Activated gamma-delta T cell treated with Interleukin-2 at 50 U/mL for 16 hours (primary cell): ENCODE measurements around the gene TANGO2.

Experiments used
- DNase-seq: peaks from one replicate; pipeline ENCODE4 v3.0.0-alpha.2; 2020

TANGO2 gene

DNA sequence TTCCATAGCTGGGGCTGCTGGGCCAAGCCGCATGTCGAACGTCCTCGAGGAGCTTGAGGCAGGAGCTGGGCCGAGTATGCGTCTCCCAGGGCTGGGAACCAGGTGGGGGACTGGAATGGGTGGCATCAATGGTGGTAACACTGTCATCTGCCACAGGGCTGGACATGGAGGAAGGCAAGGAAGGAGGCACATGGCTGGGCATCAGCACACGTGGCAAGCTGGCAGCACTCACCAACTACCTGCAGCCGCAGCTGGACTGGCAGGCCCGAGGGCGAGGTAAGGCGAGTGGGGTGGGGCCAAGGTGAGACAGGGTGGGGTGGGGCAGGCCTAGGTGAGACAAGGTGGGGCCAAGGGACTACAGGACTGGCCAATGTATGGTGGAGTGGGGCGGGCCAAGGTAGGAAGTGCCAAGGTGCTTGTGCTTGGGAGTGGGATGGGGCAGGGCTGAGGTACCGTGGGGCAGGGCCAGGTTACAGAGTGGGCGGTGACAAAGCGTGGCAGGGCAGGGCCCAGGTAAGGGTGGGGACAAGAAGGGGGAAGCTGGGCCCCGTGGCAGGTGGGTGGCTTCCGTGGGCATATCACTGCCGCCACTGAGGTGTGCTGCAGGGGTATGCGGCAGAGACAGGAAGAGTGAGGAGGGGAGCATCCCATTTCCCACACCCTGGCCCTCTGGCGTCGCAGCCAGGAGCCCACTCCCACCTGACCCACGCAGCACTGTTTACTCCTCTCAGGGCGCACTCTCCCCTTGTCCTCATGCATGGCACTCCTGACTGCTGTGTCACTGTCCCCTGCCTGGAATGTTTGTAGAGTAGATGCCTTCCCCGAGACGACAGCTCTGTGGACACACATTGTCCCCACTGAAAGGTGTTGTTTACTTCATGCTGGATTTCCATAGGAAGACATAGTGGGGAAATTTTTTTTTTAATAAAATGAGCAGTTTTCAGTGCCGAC lies 31.7 kb downstream of the TANGO2 start:
- no peak for DNase-seq

DNA sequence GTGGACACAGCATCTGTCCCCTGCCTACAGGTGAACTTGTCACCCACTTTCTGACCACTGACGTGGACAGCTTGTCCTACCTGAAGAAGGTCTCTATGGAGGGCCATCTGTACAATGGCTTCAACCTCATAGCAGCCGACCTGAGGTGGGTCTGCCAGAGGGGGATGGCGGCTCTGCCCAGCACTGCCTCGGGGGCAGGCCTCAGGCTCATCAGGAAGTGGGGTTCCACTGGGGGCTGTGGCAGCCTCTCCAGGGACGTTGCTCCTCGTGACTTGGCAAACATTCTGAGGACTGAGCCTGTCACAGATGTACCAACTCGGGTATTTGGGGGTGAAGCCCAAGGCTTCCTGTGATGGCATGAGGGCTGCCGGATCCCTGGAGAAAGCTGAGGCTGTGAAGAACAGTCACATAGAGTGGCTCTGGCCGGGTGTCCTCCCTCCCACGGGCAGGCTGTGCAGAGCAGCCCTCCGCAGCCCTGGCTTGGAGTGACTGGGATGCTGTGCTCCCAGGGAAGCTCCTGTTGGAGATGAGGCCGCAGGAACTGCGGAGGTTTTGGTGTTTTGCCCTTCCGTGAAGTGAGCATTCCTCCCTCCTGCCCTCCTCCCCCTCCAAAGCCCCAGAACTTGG lies 32.6 kb downstream of the TANGO2 start:
- no peak for DNase-seq

DNA sequence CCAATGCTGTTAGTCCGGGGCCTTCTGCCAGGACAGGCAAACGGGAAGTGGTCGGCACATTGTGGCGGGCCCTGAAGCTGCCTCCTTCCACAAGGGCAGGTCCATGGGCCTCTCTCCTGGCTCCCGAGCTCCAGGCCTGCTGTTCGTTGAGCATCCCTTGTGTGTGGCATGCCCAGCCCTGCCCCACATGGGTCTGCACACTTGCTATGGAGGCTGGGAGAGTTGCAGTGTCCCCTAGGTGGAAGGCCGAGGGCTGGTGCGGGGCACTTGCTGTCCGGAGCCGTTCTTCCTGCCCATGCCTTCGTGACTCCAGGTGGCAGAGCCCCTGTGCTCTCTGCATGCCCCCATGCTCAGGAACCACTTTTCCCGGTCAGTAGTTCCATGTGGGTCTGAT lies 33.1 kb downstream of the TANGO2 start:
- DNase-seq = no peak

DNA sequence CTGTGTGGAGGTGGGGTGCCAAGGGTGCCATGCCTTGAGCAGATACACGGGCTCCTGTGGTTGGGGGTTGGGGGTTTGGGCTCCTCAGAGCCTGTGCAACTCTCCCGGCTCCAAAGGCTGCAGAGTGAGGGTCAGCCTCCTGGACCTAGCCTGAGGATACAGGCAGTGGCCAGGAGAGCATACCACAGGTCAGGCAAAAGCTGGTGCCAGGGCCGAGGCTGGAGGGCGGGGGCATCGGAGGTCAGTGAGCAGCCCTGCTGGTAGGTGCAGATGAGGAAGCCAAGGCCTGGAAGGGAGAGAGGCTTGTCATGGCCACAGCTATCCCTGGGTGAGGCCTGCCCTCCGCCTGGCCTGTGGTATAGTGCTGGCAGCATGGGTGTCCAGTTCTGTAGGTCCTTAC lies 33.6 kb downstream of the TANGO2 start:
- DNase-seq = no peak

DNA sequence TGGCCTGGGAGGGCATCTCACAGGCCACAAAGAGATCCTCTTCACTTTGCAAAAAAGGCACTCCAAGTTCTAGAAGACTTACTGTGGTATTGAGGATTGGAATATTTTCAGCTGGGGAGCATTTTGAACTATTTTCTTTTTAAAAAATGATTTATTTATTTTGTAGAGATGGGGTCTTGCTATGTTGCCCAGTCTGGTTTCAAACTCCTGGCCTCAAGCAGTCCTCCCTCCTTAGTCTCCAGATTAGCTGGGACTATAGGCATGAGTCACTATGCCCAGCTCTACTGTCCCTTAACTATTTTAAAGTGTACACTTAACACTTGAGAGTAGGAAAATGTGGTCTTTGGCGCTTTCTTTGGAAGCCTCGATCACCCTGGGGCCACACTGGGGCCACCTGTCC lies 34.2 kb downstream of the TANGO2 start:
- no peak for DNase-seq

DNA sequence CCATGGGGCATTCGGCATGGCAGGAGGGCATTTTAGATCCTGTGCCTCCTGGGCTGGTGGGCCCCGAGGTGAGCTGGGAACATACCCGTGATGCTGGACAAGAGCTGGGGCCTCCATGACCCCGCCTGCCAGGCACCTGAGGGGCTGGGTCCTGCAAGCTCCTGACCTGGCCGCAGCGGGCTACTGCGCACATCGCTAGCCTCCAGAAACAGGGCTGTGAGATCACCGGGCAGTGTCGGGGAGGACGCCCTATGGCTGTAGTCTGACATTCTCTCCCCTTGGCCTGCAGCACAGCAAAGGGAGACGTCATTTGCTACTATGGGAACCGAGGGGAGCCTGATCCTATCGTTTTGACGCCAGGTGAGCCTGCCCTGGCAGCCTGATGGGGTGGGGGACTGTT lies 34.7 kb downstream of the TANGO2 start:
- no peak for DNase-seq

DNA sequence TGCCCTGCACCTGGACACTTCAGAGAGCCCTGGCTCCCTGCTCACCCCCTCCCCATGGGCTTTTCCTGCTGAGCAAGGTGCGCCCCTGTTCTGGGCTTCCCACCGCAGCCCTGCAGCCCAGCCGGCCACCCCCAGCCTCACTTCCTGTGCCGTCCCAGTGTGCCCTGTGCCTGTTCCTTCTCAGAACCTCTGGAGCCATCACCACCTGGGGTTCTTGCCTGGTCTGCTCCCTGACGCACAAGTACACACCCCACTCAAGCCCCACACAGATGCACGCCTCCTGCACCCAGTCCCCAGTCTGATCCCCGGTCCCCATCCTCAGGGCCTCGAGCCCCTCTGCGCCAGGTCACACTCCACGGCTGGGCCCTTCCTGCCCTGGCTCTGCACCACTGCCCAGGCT lies 35.3 kb downstream of the TANGO2 start:
- DNase-seq = no peak

DNA sequence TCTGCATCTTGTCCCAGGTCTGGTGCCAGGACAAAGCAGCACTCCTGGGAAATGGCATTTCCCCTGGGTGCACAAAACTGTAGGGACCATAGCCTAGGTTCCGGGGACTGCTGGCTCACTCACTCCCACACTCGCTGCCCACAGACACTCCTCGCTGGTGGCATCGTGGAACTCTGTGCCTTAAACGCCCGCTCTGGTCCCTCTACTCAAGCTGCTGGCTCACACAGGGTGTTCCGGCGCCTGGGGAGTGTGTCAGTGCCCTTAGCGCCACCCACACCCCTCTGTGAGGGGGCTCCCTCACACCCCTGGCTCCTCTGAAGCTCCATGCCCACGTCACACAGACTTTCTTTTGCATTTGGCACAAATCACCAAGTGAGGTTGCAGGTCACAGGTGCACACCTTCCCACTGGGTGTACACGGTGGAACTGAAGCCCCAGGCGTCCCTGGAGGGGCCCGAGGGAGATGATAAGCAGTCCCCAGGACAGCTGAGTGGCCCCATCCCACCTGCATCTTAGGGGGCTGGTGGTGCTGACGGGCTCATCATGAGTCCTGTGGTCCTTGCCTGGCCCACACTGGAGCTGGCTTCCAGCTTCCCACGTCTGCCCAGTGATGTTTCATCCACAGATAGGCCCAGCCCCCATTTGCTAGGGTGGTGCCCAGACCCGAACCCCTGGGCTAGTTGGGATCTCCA lies 35.9 kb downstream of the TANGO2 start:
- no peak for DNase-seq

DNA sequence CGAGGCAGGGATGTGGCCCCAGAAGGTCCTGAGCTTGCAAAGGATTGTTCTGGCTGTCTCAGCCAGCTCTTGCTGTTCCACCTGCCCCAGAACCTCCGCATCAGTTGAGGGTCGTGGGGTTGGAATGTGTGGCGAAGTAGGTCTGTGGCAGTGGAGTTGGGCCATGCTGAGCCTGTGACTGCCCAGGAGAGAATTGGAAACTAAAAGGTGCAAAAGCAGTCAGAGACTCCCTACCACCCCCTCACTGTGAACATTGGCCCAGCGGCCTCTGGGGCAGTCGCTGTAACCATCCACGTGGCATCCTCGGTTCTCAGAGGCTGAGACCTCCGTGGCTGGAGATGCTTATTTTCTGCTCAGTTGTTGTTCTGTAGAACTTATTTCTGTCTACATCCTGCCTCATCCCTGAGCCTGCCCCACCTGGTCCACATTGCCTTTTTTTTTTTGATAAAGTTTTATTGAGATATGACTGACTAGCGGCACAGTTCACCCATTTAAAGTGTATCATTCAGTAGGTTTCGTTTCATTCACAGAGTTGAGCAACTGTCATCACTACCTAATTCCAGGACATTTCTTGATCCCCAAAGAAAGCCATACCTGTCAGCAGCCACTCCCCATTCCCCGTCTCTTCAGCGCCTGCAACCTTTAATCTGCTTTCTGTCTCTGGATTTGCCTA lies 36.8 kb downstream of the TANGO2 start:
- DNase-seq = no peak

DNA sequence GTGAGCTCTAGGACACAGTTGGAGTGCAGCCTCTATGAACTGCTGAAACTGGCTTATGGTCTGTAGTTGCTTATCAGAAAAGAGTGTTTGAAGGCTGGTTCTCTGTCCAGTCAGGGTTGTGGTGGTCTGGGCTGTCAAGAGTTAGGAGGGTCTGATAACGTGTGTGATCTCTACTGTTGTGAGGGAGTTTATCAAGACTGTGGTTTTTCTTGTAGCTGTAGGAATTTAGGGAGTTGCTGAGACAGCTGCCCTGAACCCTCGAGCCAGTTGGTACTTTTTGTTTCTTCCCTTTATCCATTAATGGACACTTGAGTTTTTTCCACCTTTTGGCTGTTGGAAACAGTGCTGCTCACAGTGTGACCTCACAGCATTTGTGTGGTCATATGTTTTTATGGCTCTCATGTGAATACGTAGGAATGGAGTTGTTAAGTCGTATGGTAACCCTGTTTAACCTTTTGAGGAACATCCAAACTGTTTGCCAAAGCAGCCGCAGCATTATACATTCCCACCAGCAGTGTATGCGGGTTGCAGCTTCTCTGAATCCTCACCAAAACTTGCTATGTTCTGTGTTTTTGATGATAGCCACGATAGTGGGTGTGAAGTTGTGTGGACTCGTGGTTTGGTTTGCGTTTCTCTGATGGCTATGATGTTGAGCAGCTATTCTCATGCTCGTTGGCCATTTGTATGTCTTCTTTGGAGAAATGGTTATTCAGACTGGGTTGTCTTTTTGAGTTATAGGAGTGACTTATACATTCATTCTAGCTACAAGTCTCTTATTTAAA lies 38.3 kb downstream of the TANGO2 start:
- no peak for DNase-seq

DNA sequence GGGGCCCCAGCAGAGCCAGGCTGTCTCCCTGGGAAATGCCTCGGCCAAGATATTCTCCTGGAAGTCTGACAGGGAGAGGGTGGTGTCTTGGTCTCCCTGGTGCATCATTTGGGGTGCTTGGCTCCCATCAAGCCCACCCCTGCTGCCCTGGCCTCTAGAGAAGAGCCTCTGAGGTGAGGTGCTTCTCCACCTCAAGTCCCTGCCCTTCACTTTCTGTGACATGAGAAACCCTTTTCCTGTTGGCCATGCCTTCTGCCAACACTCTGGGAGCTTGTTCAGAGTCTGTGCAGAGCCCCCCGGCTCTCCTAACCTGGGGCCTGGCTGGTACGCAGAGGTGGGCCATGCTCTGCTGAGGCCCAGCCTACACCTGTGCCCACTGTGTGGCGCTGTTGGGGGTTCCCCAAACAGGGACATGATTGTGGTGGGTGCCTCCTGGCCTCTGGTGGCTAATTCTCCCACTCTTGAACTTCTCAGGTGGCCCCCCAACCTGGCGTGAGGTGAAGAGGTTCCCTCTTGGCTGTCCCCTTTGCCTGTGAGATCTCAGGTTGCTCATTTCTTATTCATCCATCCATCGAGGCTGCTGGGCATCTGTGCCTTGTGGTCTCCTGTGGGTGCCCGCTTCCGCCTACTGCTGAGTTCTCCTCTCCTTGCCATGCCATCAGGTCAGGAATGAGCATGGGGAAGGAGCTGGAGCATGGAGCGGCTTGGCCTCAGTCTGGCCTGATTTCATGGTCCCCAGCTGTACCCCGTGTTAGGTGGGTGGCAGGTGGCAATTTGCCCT lies 40.0 kb downstream of the TANGO2 start:
- DNase-seq = no peak

DNA sequence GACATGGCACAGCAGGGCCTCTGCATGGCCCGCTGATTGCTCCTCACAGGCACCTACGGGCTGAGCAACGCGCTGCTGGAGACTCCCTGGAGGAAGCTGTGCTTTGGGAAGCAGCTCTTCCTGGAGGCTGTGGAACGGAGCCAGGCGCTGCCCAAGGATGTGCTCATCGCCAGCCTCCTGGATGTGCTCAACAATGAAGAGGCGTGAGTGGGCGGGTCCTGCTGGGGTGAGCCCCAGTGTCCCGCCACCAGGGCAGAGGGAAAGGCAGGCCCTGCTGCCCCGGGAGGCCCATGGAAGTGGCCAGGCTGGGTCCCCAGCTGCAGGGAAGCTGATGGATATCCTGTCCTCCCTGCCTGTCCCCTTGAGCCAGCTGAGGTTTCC lies 40.6 kb downstream of the TANGO2 start:
- no peak for DNase-seq

DNA sequence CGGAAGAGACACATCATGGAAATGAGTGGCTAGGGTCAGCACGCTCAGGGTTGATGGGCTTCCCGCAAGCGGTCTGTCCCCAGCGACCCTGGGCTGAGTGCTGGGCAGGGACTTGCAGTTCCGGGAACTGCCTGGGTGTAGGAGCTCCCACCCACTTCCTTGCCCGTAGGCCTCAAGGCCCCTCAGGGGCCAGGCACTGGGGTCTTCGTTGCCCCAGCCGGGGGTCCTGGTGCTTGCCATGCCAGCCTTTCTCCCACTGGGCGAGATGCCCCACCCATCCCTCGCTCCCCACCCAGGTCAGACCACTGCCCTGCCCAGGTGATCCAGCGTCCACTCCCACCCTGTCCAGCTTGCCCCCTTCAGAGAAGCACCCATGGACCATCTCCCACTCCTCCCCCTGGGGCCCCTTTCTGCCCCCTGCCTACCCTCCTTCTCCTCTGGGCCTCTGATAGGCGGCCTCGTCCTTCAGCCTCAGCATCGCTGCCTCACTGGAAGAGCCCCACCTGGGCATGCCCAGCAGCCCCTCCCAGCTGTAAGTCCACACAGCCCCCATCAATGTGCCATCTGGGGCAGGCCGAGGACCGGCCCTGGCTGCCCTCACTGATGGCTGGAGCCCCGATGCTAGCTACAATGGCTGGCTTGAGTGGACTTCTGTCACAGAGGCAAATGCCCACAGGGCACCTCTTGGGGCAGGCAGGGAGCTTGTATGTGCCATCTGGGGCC lies 41.3 kb downstream of the TANGO2 start:
- no peak for DNase-seq

DNA sequence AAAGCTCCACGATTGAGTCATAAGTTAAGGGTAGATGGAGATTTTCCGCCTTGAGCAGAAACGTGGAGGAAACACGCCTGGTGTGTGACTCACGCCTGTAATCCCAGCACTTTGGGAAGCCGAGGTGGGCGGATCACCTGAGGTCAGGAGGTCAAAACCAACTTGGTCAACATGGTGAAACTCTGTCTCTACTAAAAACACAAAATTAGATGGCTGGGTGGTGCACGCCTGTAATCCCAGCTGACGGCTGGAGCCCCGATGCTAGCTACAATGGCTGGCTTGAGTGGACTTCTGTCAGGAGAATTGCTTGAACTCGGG lies 41.8 kb downstream of the TANGO2 start:
- DNase-seq = no peak

DNA sequence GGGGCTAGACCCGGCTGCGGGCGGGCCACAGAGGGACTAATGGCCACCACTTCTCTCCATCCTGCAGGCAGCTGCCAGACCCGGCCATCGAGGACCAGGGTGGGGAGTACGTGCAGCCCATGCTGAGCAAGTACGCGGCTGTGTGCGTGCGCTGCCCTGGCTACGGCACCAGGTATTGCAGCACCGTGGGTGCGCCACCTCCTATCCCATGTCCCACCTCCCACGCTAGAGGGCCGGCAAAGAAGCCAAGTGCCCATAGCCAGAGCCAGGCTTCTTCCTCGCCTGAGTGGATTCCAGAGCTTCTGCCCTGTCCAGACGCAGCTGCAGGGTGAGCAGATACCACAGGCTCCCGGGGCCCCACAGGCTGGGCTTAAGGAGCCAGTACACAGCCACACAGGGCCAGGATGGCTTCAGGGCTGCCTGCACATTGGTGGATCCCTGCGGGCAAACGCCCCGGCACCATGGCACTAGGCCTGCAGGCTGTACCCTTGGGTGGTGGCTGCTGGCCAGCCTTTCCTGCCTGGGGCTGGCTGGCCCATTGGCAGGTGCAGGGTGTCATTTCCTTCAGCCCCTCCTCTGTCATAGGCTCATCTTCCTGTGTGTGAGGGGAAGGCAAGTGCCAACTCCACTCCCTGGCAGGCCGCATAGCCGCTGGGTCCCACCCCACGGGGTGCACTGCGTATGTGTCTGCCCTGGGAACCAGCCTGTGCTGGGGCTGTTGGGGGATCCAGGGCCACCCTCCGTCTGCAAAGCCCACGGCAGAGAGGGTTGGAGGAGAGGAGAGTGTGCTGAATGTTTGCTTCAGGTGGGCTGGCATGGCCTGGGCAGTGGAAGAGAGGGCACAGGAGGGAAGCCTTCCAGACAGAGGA lies 42.6 kb downstream of the TANGO2 start:
- no peak for DNase-seq

DNA sequence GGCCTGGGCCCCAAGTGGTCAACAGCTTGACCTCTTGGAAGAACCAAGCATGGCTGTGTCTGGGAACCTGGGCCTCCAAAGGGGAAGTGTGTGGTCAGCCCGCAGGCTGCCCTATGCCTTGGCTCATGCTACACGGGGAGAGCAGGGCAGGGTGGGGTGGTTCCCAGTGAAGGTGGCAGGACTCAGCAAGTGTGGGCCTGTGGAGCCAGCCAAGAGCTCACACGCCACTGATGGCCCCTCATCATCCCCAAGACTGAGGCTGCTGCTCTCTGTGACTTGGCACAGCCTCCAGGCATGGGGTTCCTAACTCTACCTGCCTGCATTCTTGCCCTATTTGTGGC lies 43.2 kb downstream of the TANGO2 start:
- DNase-seq = no peak

DNA sequence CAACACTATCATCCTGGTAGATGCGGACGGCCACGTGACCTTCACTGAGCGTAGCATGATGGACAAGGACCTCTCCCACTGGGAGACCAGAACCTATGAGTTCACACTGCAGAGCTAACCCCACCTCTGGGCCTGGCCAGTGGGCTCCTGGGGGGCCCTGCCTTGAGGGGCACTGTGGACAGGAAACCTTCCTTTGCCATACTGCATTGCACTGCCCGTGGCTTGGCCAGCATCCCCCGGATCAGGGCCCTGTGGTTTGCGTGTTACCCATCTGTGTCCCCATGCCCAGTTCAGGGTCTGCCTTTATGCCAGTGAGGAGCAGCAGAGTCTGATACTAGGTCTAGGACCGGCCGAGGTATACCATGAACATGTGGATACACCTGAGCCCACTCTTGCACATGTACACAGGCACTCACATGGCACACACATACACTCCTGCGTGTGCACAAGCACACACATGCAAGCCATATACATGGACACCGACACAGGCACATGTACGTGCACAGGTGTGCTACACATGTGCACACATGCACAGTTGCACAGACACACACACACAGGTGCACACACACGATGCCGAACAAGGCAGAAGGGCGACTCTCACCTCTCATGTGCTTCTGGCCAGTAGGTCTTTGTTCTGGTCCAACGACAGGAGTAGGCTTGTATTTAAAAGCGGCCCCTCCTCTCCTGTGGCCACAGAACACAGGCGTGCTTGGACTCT lies 43.8 kb downstream of the TANGO2 start:
- DNase-seq = no peak

DNA sequence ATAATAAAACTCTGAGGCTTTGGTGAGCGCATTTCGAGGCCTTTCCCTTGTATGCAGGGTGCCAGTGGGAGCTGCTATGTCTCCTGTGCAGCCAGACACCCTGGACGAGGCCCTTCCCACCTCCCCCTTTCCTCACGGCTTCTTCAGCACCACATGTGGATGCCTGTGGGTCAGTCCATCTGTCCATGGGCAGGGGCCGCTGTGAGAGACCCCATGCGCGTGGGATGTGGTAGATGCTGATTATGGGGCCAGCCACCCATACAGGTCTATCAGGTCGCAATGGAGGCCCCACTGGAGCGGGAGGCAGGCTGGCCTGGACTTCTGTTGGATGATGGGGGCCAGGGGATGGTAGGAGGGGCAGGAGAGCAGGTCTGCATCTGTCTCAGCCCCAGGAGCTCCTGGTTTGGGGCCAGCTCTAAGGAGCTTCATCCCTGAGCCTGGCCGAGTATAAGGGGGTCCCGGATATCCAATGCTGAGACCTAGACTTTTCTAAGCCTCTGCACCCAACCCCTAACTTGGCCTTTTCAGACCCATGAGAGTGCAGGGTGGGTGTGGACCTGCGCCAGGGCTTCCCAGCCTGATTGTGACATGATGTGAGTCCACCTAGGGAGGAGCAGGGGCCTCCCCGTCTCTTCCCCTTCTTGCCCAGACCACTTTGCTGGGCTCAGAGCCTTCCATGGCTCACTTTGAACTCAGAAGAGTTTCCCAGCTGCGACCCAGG lies 45.1 kb downstream of the TANGO2 start:
- DNase-seq = no peak
